K562 (cell line): ENCODE measurements around the gene ORC1. TPM values are rescaled to one million over a fixed set of nuclear protein-coding genes. Genes with fewer than 3 reads are reported as not detected.

ENCODE experiments used
- ARNT ChIP-seq, 2 experiments: fragments of 450-650 bp; IDR thresholded peaks; 2 replicates each; pipeline ENCODE4 v1.6.1; 2016; ENCODE audit warnings: mild to moderate bottlenecking in 1 of 2
- BMI1 ChIP-seq: fragments of 150-350 bp; IDR thresholded peaks from 2 replicates; pipeline ENCODE4 v1.6.1; 2014; ENCODE audit warnings: low read length
- FOXA1 ChIP-seq: fragments of 450-650 bp; IDR thresholded peaks from 2 replicates; pipeline ENCODE4 v1.6.1; 2016; ENCODE audit warnings: mild to moderate bottlenecking, borderline replicate concordance
- FOXP1 ChIP-seq: sonication (generic); formaldehyde crosslinking; IDR thresholded peaks from 2 replicates; pipeline ENCODE4 v1.8.0; 2022; ENCODE audit warnings: mild to moderate bottlenecking, missing genetic modification reagents
- GATAD2B ChIP-seq: fragments of 450-650 bp; IDR thresholded peaks from 2 replicates; pipeline ENCODE4 v1.6.1; 2017; ENCODE audit warnings: mild to moderate bottlenecking, borderline replicate concordance
- IRF9 ChIP-seq: fragments of 450-650 bp; IDR thresholded peaks from 2 replicates; pipeline ENCODE4 v1.6.1; 2016; ENCODE audit warnings: missing biosample characterization, missing genetic modification characterization
- KLF6 ChIP-seq: fragments of 250-450 bp; sonication (Bioruptor Pico); IDR thresholded peaks from 2 replicates; pipeline ENCODE4 v1.4.0; 2020; ENCODE audit warnings: mild to moderate bottlenecking, moderate library complexity, borderline replicate concordance
- MEF2A ChIP-seq: IDR thresholded peaks from 2 replicates; pipeline ENCODE4 v1.6.1; 2011; ENCODE audit warnings: low read depth, mild to moderate bottlenecking, low read length, moderate library complexity; ENCODE audit not compliant: control insufficient read depth
- NR1H2 ChIP-seq: sonication (generic); formaldehyde crosslinking; IDR thresholded peaks from 2 replicates; pipeline ENCODE4 v1.4.0; 2020; ENCODE audit warnings: mild to moderate bottlenecking, missing genetic modification reagents
- PHF20 ChIP-seq: fragments of 450-650 bp; IDR thresholded peaks from 2 replicates; pipeline ENCODE4 v1.6.1; 2018; ENCODE audit not compliant: partially characterized antibody
- RFX5 ChIP-seq: IDR thresholded peaks from 2 replicates; pipeline ENCODE4 v1.6.1; 2011; ENCODE audit warnings: low read depth, mild to moderate bottlenecking, improper control_type of control experiment, low read length
- SMAD1 ChIP-seq: fragments of 150-350 bp; IDR thresholded peaks from 2 replicates; pipeline ENCODE4 v1.6.1; 2014; ENCODE audit warnings: low read length, low read depth; ENCODE audit not compliant: partially characterized antibody
- STAT6 ChIP-seq: sonication (generic); formaldehyde crosslinking; IDR thresholded peaks from 2 replicates; pipeline ENCODE4 v1.8.1; 2023; ENCODE audit warnings: mild to moderate bottlenecking, missing genetic modification reagents
- TAL1 ChIP-seq: fragments of 450-650 bp; IDR thresholded peaks from 2 replicates; pipeline ENCODE4 v1.6.1; 2016; ENCODE audit warnings: mild to moderate bottlenecking
- ZKSCAN1 ChIP-seq: fragments of 150-350 bp; IDR thresholded peaks from 2 replicates; pipeline ENCODE4 v1.6.1; 2016; ENCODE audit warnings: low read depth, low read length
- ZNF232 ChIP-seq: sonication (generic); formaldehyde crosslinking; IDR thresholded peaks from 2 replicates; pipeline ENCODE4 v1.8.0; 2022; ENCODE audit warnings: mild to moderate bottlenecking, missing genetic modification reagents
- ZNF347 ChIP-seq: fragments of 450-650 bp; formaldehyde crosslinking; IDR thresholded peaks from 2 replicates; pipeline ENCODE4 v1.4.0; 2020; ENCODE audit warnings: low read depth, mild to moderate bottlenecking, moderate library complexity
- ZNF449 ChIP-seq: fragments of 250-450 bp; sonication (Bioruptor Pico); IDR thresholded peaks from 2 replicates; pipeline ENCODE4 v1.8.0; 2022; ENCODE audit warnings: moderate library complexity, mild to moderate bottlenecking, inconsistent platforms
- ZNF696 ChIP-seq: fragments of 250-450 bp; sonication (Bioruptor Pico); conservative IDR thresholded peaks from 2 replicates; pipeline ENCODE4 v1.4.0; 2020; ENCODE audit warnings: mild to moderate bottlenecking, moderate library complexity
- polyA plus RNA-seq, 8 experiments: library from polyadenylated mRNA; depleted of rRNA in 4 of 8; stranded (reverse) in 5 of 8; unstranded in 3 of 8; fragments of >200 nt; fragmentation: Nextera tagmentation in 2 of 8; fragmentation: Illumina TruSeq in 1 of 8; extraction: Ambion mirVana in 2 of 8; extraction: Trizol in 1 of 8; gene quantifications; 2 replicates each; pipeline versions ENCODE4 v1.2.1 to v1.2.3, GENCODE V29; 2011 to 2014; ENCODE audit warnings: inconsistent platforms in 1 of 8, missing spikeins in 1 of 8
- total RNA-seq, 7 experiments: library from RNA; depleted of rRNA in 6 of 7; stranded (reverse); fragments of >200 nt in 6 of 7; fragmentation: Illumina TruSeq in 2 of 7; extraction: Trizol in 2 of 7; gene quantifications; 2 replicates each; pipeline versions ENCODE4 v1.2.1 to v1.2.3, GENCODE V29; 2011 to 2021; ENCODE audit warnings: low replicate concordance in 1 of 7
- TF ChIP-seq, protein P1 (sequence below): fragments of 200-800 bp; sonication (Bioruptor generic); IDR thresholded peaks from 2 replicates; pipeline ENCODE4 v1.6.1; 2017; ENCODE audit warnings: missing genetic modification characterization, missing compliant biosample characterization
- TF ChIP-seq, protein P2 (sequence below), 2 experiments: fragments of 450-650 bp; IDR thresholded peaks; 2 replicates each; pipeline ENCODE4 v1.6.1; 2016

Gene ORC1
- total and polyA plus RNA-seq, 9 of the 15 experiments (the other 6 are each of a cell fraction or from before 2014, with no cell fraction given) = 26.4 to 91.6 (median 69.7) TPM

- TF ChIP-seq ZNF347 (no peak), ZNF696 (CRISPR knock-in tag) (no peak), ARNT (IDR thresholded peaks at IDR 0.05) (0 out of 4 replicates have a peak, but pooled peaks have one; percentile 43 to 53), BMI1 (no peak), PHF20 (no peak), FOXP1 (CRISPR knock-in tag) (no peak), KLF6 (CRISPR knock-in tag) (no peak), FOXA1 (no peak), ZNF449 (CRISPR knock-in tag) (no peak), STAT6 (CRISPR knock-in tag) (no peak), GATAD2B (no peak), MEF2A (no peak), NR1H2 (CRISPR knock-in tag) (peak; percentile 81), ZNF232 (no peak; the same call in 1 of the 2 replicates), SMAD1 (no peak), TAL1 (0 out of 2 replicates have a peak, but pooled peaks have one; percentile 4), ZKSCAN1 (no peak), IRF9 (tag) (no peak), RFX5 (no peak)
- TF ChIP-seq, protein P1, sequence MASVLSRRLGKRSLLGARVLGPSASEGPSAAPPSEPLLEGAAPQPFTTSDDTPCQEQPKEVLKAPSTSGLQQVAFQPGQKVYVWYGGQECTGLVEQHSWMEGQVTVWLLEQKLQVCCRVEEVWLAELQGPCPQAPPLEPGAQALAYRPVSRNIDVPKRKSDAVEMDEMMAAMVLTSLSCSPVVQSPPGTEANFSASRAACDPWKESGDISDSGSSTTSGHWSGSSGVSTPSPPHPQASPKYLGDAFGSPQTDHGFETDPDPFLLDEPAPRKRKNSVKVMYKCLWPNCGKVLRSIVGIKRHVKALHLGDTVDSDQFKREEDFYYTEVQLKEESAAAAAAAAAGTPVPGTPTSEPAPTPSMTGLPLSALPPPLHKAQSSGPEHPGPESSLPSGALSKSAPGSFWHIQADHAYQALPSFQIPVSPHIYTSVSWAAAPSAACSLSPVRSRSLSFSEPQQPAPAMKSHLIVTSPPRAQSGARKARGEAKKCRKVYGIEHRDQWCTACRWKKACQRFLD (CRISPR knock-in tag) = no peak; the same call in 1 of the 2 replicates
- TF ChIP-seq, protein P2, sequence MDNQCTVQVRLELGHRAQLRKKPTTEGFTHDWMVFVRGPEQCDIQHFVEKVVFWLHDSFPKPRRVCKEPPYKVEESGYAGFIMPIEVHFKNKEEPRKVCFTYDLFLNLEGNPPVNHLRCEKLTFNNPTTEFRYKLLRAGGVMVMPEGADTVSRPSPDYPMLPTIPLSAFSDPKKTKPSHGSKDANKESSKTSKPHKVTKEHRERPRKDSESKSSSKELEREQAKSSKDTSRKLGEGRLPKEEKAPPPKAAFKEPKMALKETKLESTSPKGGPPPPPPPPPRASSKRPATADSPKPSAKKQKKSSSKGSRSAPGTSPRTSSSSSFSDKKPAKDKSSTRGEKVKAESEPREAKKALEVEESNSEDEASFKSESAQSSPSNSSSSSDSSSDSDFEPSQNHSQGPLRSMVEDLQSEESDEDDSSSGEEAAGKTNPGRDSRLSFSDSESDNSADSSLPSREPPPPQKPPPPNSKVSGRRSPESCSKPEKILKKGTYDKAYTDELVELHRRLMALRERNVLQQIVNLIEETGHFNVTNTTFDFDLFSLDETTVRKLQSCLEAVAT (IDR thresholded peaks at IDR 0.05) = peak in 1 of 2 experiments; percentile 79; a peak in 1 of 4 replicates
Measured at GRCh38 chr1:52365071-52365745, 39.0 kb downstream of the ORC1 start (continued).
